NCI-H187 treated with DMSO at 0.1 percent for 48 hours (cell line): ENCODE results near the gene ZFAND6.

Source experiments
- DNase-seq: peaks from one replicate; lab custom pipeline; 2025; lab: John Stamatoyannopoulos, UW

ZFAND6 gene

GRCh38 chr15:80171787-80172186, 112.3 kb downstream of the ZFAND6 start:
- no peak for DNase-seq

GRCh38 chr15:80172401-80172800, 112.9 kb downstream of the ZFAND6 start:
- DNase-seq: no peak

DNA sequence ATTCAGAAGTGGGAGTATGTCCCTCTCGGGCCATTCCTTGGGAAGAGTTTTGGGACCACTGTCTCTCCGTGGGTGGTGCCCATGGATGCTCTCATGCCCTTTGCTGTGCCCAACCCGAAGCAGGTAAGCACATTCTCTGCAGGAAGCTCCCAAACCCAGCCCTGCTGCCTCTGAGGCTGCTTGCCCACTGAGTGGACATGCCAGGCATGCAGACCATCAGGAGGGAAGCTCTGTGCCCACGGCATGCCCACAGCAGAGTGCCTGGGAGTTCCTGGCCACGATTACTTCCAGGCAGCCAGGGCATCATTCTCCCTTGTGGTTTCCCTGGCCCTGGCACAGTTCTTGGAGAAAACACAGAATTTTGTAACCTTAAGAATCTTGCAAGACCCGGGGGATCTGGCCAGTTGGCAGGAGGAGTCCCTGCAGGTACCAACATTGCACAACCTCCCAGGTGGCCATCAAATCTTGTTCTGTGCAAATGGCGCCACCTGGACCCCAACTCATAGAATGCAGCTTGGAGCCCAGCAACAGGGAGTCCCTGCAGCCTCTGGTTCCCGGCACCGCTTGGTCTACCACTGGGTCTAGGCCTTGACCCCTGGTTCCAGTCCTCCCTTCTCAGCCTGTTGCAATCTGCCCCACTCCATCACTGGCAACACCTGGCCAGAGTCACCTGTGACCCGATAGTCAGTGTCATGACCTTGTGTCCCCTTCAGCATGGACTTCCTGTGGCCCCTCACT, 113.7 kb downstream of the ZFAND6 start:
- peak; percentile 0 for DNase-seq

GRCh38 chr15:80174017-80174746, 114.7 kb downstream of the ZFAND6 start:
- DNase-seq: no peak

DNA sequence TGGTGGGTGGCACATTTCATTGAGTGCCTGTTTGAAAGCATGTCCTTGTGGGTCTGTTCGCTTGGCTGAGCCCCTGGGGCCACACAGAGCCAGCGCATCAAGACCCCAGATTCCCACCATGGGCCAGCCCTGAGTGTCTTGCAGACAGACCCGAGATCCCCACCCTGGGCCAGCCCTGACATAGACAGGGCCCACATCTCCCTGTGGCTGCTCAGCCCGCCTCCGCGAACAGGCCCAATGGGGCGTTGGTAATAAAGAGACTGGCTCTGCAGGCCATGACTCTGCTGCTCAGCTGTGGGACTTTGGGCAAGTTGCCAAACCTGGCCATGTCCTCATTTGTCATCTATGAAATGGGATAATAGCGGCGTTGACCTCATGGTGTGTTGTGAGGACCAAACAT, 116.0 kb downstream of the ZFAND6 start:
- DNase-seq: no peak

- DNase-seq: no peak
These were observed 117.0 kb downstream of the ZFAND6 start for GRCh38 chr15:80176443-80176842.

DNA sequence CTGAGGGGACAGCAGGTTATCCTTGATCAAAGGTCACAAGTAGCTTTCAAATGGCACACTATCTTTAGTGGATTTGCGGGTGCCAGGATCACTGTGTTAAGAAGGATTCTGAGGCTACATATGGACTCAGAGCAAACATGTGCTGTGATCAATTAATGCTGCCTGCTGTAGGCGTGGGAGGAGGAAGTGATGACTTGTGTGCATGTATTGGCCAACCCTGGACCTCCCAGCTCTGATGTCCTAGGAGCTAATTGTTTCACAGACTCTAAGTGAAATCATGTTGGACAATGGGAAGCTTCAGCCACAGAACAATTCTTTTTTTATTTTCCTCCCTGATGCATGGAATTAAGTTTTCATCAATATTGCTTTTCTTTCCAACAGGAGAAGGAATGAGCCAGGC, 117.7 kb downstream of the ZFAND6 start:
- no peak for DNase-seq

- DNase-seq: no peak
These were observed 119.7 kb downstream of the ZFAND6 start for GRCh38 chr15:80179025-80179759.

DNA sequence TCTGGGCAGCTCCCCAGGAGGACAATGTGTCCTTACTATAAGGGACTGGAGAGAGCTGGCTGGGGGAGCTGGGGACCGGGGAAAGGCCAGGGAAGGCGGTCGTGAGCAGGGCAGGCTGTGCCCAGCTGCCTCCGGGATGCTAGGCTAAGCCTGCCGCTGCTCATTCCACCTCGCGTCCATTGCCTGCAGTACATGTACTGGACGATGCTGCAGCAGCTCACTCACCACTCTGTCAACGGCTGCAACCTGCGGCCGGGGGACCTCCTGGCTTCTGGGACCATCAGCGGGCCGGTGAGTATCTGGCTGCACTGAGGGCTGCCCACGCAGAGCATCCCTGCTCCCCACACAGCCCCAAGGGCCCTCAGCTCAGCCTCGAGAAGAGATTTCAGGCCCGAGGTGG, 120.5 kb downstream of the ZFAND6 start:
- DNase-seq: no peak

DNA sequence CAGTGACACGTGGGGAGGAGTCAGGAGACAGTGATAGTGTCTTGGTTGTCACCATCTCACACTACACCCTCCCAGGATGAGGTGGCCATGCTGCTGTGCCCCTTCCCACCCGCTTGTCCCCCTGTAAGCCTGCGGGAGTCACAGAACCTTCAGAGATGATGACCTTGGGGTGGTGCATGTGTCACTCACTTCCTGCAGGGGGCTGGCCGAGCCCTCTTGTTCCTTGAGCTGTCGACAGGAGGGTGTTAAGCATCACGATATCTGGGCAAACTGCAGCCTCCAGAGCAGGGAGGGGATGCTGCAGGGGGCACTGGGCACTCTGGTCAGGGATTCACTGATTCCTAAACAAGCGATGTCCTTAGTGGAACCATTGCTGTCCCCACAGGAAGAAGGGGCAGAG, 121.0 kb downstream of the ZFAND6 start:
- DNase-seq: no peak

DNA sequence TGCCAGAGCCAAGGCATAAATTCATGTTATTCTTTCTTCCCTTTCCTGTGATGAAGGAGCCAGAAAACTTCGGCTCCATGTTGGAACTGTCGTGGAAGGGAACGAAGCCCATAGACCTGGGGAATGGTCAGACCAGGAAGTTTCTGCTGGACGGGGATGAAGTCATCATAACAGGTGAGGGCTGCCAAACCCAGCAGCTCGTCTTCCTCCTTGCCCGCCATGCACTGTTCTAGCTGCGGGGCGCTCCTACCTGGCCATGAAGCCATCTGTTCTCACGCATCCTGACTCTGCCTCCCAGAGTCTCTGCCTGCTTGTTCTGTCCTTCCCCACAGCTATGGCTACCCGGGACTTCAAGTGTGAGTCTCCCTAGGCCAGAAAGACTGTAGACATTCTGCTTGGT, 121.5 kb downstream of the ZFAND6 start:
- DNase-seq: no peak

- no peak for DNase-seq
These were observed 123.3 kb downstream of the ZFAND6 start for GRCh38 chr15:80182611-80183261.

DNA sequence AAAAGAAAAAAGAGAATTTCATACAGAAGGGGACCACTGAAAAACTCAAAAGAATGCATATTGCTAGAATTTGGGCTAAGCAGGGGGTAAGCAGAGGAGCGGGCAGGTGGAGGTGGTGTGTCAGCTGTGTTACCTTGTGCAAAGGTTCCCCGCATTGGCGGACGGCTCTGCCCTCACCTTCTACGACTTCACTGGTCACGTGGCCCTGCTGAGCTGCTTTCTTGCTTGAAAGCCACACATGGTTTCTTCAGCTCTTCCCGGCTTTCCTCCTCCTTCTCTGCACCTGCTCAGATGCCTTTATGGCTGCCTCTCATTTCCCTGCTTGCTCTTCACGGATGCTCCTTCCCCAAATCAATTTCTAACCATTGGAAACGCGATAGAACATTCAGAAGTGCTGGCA, 123.8 kb downstream of the ZFAND6 start:
- DNase-seq: no peak

DNA sequence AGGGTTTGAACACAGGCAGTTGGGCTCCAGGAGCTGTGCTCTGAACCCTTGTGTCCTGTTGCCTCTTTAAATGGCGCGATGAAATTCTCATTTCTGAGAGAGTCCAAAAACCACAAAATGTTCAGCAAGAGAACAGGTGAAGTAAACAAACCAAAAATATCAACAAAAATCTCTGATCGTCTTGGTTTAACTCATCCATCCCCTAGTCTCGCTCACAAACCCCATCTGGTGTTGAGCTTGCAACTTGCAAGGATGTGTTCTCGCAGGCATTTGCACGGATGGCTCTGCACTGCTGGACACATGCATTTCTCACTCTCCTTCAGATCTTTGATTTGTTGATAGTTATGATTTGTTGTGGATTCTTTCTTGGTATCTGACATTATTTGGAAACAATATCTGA, 124.4 kb downstream of the ZFAND6 start:
- DNase-seq: no peak

DNA sequence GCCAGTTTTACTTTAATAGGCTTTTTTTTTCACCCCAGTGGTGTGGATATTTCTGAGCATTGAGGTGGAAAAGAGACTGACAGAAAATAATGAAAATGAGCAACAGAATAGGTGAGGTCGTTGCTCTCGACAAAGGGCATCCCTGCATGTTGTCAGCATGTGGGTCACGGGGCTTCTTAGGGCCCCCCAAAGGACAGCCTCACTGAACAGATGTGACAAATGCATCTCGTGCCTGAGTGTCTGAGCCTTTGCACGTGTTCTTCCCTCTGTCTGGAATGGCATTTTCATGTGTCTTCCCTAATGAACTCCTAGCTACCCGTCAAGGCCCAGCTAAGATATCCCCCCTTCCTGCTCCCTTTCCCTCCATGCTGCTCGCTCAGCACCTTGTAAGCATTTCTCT, 125.1 kb downstream of the ZFAND6 start:
- no peak for DNase-seq

DNA sequence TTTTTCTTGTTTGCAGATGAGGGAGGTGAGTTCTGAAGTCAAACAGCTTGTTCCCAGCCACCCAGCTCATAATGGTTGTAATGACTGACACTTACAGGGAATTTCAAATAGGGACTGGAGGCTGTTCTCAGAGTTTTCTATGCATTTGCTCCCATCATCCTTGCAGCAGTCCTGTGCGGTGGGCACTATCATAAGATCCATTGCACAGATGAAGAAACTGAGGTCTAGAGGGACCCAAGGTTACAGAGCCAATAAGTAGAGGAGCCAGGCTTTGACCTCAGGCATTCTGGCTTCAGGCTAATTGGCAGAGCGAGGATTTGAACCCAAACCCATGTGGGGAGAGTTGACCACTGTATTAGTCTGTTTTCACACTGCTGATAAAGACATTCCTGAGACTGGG, 125.7 kb downstream of the ZFAND6 start:
- no peak for DNase-seq

DNA sequence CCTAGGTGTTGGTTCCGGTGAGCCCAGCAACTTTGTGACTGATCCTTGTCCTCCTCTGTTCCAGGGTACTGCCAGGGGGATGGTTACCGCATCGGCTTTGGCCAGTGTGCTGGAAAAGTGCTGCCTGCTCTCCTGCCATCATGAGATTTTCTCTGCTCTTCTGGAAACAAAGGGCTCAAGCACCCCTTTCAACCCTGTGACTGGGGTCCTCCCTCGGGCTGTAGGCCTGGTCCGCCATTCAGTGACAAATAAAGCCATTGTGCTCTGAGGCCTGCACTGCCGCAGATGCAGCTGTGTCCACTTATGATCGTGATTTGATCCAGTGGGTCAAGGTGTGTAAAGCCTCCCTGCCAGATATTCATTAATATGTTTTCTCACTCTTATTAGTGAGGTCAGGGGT, 126.6 kb downstream of the ZFAND6 start:
- no peak for DNase-seq

DNA sequence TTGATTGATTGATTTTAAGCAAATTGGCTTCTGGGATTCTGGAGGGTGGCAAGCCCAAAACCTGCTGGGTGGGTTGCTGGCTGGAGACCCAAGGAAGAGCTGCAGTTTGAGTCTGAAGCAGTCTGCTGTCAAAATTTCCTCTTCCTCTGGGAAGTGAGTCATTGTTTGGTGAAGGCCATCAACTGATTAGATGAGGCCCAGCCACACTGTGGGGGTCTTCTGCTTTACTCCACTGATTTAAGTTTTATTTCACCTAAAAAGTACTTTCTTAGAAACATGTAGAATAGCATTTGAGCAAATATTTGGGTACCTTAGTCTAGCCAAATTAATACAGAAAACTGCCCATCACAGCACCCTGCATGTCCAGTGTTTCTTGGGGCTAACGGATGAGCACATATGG, 127.1 kb downstream of the ZFAND6 start:
- no peak for DNase-seq
